Measurements from ENCODE around the gene RNFT2.
A peak's percentile ranks its signal among the peaks of the same experiment; 100 is the strongest.

The RNFT2 gene

DNA sequence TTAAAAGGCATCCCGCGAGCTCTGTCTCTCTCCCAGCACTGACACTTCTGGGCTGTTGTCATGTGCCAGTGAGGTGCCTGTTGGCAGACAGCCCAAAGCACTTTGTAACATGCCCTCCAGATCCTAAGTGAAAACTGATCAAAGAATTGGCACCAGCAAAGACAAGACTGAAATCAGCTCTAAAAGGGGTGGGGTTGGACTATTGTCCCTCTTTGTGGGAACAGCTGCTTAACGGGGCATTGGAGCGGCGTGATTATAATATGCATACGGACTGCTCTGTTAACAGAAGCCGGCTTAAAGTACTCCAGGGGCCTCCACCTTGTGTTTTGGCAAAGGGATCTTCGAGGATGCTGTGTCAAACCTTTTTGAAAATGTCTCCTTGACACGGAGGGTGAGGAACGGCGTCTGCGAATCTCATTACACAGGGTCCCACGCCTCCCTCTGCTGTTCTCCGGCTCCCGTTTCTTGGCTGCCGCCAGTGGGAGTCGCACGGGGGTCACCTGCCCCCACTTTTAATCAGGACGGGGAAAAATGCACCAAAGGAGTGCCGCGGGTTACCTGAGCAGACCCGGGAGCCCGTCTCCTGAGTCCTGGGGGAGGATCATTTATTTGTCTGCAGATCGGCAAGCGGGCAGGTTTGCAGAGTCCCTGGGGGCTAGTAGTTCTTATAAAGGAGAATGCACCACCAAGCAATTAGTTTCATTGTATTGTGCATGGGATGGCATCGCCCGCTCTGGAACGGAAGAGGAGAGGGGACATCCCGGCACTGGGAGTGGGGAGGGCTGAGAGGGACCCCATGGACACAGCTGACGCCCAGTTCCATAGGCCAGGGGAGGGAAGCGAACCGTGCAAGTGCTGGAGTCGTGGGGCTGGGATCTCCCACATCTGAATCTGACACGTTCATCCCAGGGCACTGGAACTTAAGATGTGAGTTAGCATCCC, 44.6 kb upstream of the RNFT2 start:
- TF ChIP-seq, protein P1, sequence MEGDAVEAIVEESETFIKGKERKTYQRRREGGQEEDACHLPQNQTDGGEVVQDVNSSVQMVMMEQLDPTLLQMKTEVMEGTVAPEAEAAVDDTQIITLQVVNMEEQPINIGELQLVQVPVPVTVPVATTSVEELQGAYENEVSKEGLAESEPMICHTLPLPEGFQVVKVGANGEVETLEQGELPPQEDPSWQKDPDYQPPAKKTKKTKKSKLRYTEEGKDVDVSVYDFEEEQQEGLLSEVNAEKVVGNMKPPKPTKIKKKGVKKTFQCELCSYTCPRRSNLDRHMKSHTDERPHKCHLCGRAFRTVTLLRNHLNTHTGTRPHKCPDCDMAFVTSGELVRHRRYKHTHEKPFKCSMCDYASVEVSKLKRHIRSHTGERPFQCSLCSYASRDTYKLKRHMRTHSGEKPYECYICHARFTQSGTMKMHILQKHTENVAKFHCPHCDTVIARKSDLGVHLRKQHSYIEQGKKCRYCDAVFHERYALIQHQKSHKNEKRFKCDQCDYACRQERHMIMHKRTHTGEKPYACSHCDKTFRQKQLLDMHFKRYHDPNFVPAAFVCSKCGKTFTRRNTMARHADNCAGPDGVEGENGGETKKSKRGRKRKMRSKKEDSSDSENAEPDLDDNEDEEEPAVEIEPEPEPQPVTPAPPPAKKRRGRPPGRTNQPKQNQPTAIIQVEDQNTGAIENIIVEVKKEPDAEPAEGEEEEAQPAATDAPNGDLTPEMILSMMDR (IDR thresholded peaks at IDR 0.05; ENCODE audit: borderline replicate concordance, control extremely low read depth, extremely low read depth, insufficient read depth, missing control alignments) = no peak
- in situ Hi-C loops (cut with MboI; ENCODE audit: low sequenced_read_pairs, unreplicated experiment) = no loop called here
- DNase-seq (ENCODE audit: low spot score) = no peak

DNA sequence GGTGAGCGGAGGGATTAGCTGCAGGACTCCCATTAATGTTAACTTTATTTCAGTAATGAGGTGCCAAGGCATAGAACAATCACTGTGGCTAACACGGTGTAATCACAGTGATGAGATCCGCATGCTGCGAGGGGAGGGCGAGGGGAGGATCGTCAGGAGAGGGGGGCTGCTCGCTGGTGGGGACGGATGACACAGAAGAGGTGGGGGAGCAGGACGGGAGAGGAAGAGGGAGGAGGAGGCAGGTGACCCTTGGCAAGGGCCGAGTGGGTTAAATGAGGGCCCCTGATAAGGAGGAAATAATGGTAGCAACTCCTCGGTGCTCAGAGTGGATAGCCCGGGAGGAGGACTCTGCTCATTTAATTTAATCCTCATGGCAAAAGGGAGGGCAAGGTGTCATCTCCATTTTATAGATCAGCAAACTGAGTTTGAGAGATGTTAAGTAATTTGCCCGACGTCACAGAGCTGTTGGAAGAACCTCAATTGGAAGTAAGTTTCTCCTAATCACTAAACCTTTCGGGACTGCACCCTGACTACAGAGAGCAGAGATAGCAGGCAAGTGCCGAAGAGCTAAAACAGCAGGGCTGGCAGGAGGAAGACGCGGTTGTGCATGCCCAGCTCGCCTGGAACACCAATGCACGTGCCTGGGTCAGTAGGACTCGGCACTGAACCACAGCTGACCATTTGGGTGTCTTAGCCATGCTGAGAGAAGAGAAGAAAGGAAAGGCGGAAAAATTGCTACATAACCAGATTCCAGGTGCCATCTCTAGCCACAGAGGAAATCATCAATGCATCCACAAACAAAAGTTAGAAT, 43.3 kb upstream of the RNFT2 start:
- DNase-seq (ENCODE audit: low spot score) = no peak
- TF ChIP-seq, protein P1 (IDR thresholded peaks at IDR 0.05; ENCODE audit: borderline replicate concordance, control extremely low read depth, extremely low read depth, insufficient read depth, missing control alignments) = no peak
- in situ Hi-C loops (cut with MboI; ENCODE audit: low sequenced_read_pairs, unreplicated experiment) = no loop called here

DNA sequence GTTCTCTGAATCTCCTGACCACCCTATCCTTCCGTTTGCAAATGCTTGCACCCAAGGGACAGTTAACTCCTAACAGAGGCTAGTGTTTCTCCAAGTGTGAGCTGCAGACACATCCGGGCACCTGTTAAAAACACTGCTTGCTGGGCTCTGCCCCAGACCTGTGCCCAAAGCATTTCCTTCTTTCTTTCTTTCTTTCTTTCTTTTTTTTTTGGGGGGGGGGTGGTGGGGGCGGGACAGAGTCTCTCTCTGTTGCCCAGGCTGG, 42.7 kb upstream of the RNFT2 start:
- TF ChIP-seq, protein P1 (IDR thresholded peaks at IDR 0.05; ENCODE audit: borderline replicate concordance, control extremely low read depth, extremely low read depth, insufficient read depth, missing control alignments) = no peak
- in situ Hi-C loops (cut with MboI; ENCODE audit: low sequenced_read_pairs, unreplicated experiment) = no loop called here
- DNase-seq (ENCODE audit: low spot score) = no peak

DNA sequence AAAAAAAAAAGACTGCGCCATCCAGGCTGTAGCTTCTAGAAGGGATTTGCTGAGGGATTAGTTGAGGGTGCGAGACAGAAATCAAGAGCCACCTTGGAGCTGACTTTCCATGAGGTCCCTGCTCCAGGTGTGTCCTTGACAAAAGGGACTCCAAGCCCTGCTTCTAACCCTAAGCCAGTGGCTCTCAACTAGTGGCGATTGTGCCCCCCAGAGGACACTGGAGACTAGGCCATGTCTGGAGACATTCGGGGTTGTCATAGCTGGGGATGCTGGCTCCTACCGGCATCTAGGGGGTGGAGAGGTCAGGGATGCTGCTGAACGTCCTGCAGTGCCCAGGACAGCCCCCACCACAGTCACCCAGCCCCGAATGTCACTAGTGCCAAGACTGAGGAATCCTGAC, 40.8 kb upstream of the RNFT2 start:
- in situ Hi-C loops (cut with MboI; ENCODE audit: low sequenced_read_pairs, unreplicated experiment) = no loop called here
- TF ChIP-seq, protein P1 (IDR thresholded peaks at IDR 0.05; ENCODE audit: borderline replicate concordance, control extremely low read depth, extremely low read depth, insufficient read depth, missing control alignments) = no peak
- peak; percentile 66 for DNase-seq (ENCODE audit: low spot score)

DNA sequence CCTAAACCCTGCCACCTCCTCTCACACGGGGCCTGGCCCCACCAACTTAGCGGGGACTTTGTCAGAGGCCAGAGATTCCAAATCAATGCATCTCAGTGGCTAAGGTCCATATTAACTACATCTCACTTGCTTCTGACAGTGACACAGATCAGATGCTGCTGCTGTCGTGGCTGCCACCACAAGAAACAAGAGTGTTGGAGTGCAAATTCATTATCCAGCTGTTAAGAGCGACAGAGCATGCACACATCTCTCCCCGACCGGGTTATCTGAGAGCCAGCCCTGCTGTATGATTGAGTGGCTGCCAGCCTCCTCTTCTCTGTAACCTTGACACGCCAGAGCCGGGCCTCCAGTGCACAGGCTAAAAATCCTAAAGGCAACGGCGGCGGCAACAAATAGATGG, 40.4 kb upstream of the RNFT2 start:
- no peak for DNase-seq (ENCODE audit: low spot score)
- in situ Hi-C loops (cut with MboI; ENCODE audit: low sequenced_read_pairs, unreplicated experiment) = no loop called here
- TF ChIP-seq, protein P1 (IDR thresholded peaks at IDR 0.05; ENCODE audit: borderline replicate concordance, control extremely low read depth, extremely low read depth, insufficient read depth, missing control alignments) = no peak

DNA sequence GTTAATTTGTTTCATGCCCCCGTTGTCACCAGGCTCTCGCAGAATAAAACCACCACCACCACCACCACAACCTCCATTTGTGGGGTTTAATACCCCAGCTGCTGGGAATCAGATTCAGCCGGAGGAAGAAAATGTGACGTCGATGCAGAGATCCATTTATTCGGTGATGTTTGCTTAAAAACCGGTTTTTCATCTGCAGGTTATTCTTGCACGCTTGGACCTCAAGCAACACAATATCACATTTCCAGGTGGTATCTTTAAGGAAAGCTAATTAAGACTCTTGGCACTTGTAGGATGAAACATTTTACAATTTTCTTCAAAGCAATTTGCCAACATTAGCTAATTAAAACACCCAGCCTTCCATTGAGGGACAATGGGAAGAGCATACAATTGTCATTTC, 40.0 kb upstream of the RNFT2 start:
- no peak for DNase-seq (ENCODE audit: low spot score)
- in situ Hi-C loops (cut with MboI; ENCODE audit: low sequenced_read_pairs, unreplicated experiment) = no loop called here
- TF ChIP-seq, protein P1 (IDR thresholded peaks at IDR 0.05; ENCODE audit: borderline replicate concordance, control extremely low read depth, extremely low read depth, insufficient read depth, missing control alignments) = no peak
